CD8-positive, alpha-beta memory T cell (primary cell): ENCODE measurements around the gene DUSP2. TPM values are rescaled to one million over a fixed set of nuclear protein-coding genes. Genes with fewer than 3 reads are reported as not detected.

Experiments used
- CTCF ChIA-PET: fragments of 350-600 bp; sonication (Branson Sonifier 250); formaldehyde crosslinking; loops from one replicate; lab custom pipeline; 2021; ENCODE audit warnings: antibody characterized with exemption; lab: Charles Lee
- POLR2A ChIA-PET: fragments of 350-600 bp; sonication (Branson Sonifier 250); formaldehyde crosslinking; loops from one replicate; lab custom pipeline; 2021; ENCODE audit warnings: antibody characterized with exemption; lab: Charles Lee
- DNase-seq, 5 donors: peaks; one replicate each; pipeline versions ENCODE4 v3.0.0 to v3.0.0-alpha.2; 2020 to 2022; ENCODE audit warnings: mixed read lengths in 1 of 5
- H3K27ac ChIP-seq: one replicate; pipeline ENCODE4 v1.7.0; 2013; ENCODE audit warnings: low read depth, mild to moderate bottlenecking, low read length, moderate library complexity
- H3K27me3 ChIP-seq: 2 replicates; pipeline ENCODE4 v1.7.0; 2013; ENCODE audit warnings: low read length, mild to moderate bottlenecking; ENCODE audit not compliant: insufficient read depth, poor library complexity, severe bottlenecking
- H3K36me3 ChIP-seq: 2 replicates; pipeline ENCODE4 v1.7.0; 2013; ENCODE audit warnings: mild to moderate bottlenecking, low read length, moderate library complexity; ENCODE audit not compliant: insufficient read depth
- H3K4me1 ChIP-seq: 2 replicates; pipeline ENCODE4 v1.7.0; 2013; ENCODE audit warnings: mild to moderate bottlenecking, low read length, moderate library complexity; ENCODE audit not compliant: insufficient read depth
- H3K4me3 ChIP-seq: 2 replicates; pipeline ENCODE4 v1.7.0; 2013; ENCODE audit warnings: mild to moderate bottlenecking, low read length
- H3K9me3 ChIP-seq: 2 replicates; pipeline ENCODE4 v1.7.0; 2013; ENCODE audit warnings: mild to moderate bottlenecking, low read length
- H3K27ac Mint-ChIP-seq, 8 donors: one replicate each; pipeline ENCODE4 v1.8.0; 2020 to 2021; ENCODE audit warnings: mixed read lengths in 8 of 8, mild to moderate bottlenecking in 6 of 8, inconsistent platforms in 3 of 8, moderate library complexity in 3 of 8
- H3K27me3 Mint-ChIP-seq, 2 donors: one replicate each; pipeline ENCODE4 v1.8.0; 2020 to 2021; ENCODE audit warnings: mixed read lengths in 2 of 2, mild to moderate bottlenecking in 1 of 2, moderate library complexity in 1 of 2
- H3K36me3 Mint-ChIP-seq, 3 donors: one replicate each; pipeline ENCODE4 v1.8.0; 2020 to 2021; ENCODE audit warnings: mixed read lengths in 3 of 3, inconsistent platforms in 1 of 3, mild to moderate bottlenecking in 1 of 3
- H3K4me1 Mint-ChIP-seq, 3 donors: one replicate each; pipeline ENCODE4 v1.8.0; 2020 to 2021; ENCODE audit warnings: mixed read lengths in 3 of 3, inconsistent platforms in 1 of 3, mild to moderate bottlenecking in 1 of 3
- H3K4me3 Mint-ChIP-seq, 7 donors: one replicate each; pipeline ENCODE4 v1.8.0; 2020 to 2021; ENCODE audit warnings: mixed read lengths in 7 of 7, mild to moderate bottlenecking in 6 of 7, moderate library complexity in 4 of 7, inconsistent platforms in 2 of 7
- H3K9me3 Mint-ChIP-seq, 5 donors: one replicate each; pipeline ENCODE4 v1.8.0; 2020 to 2022; ENCODE audit warnings: mixed read lengths in 5 of 5, mild to moderate bottlenecking in 3 of 5, moderate library complexity in 2 of 5, inconsistent platforms in 1 of 5
- polyA plus RNA-seq: library from polyadenylated mRNA; unstranded; fragments of 300-500 nt; fragmentation: Illumina TruSeq; gene quantifications from one replicate; pipeline ENCODE4 v1.2.3, GENCODE V29; 2021
- total RNA-seq, 2 experiments: library from RNA; stranded (reverse); gene quantifications; one replicate each; pipeline ENCODE4 v1.2.3, GENCODE V29; 2021

Gene DUSP2
- total and polyA plus RNA-seq, 3 experiments from 2014 or later = 214 to 518 (median 237) TPM

GRCh38 chr2:96139181-96139758, 6.0 kb downstream of the DUSP2 start:
- Mint-ChIP-seq H3K4me1 (peaks cover 37 to 67% (median 41%) of the 10 kb centered on the region in 3 donors), H3K9me3 (peaks cover 0 to 2% (median 0%) of the 10 kb centered on the region in 5 donors), H3K27ac (peak overlapping the region in 5 of 8 donors; percentile 9 to 100 (median 75)), H3K4me3 (peak overlapping the region in 3 of 7 donors; percentile 17 to 54 (median 45)), H3K36me3 (peaks cover 6 to 84% (median 8%) of the 10 kb centered on the region in 3 donors), H3K27me3 (peaks cover 0 to 6% of the 10 kb centered on the region in 2 donors)
- Histone ChIP-seq H3K36me3 (peaks cover 14% of the 10 kb centered on the region), H3K27me3 (no peaks in the 10 kb centered on the region), H3K9me3 (no peaks in the 10 kb centered on the region), H3K4me1 (peaks cover 36% of the 10 kb centered on the region), H3K4me3 (no peak overlapping the region), H3K27ac (no peak overlapping the region)
- ChIA-PET POLR2A (interaction anchor here (1.6 to 3.7 kb wide), 3 partner anchors 10 to 35 kb away, joined by 5 to 37 read pairs (median 8); no protein-coding TSS in a partner anchor), CTCF (interaction anchor here (0.8 to 14.6 kb wide), 28 partner anchors 9 to 415 kb away, joined by 3 to 385 read pairs (median 6); partner anchors contain the start of genes ADRA2B and STARD7)
- peak in 1 of 5 donors; percentile 11 for DNase-seq

- no peak within 1 kb of the TSS for H3K27ac ChIP-seq
- H3K27me3 ChIP-seq = no peaks in the 10 kb centered on the region
- no peaks in the 10 kb centered on the region for H3K9me3 ChIP-seq
- Mint-ChIP-seq H3K9me3 (no peaks in the 10 kb centered on the region), H3K27me3 (peaks cover 0 to 3% of the 10 kb centered on the region in 2 donors), H3K36me3 (peaks cover 4 to 84% (median 4%) of the 10 kb centered on the region in 3 donors), H3K27ac (peak within 1 kb of the TSS; percentile 23 to 100 (median 88)), H3K4me3 (peak within 1 kb of the TSS in 4 of 7 donors; percentile 17 to 61 (median 38)), H3K4me1 (peaks cover 30 to 68% (median 41%) of the 10 kb centered on the region in 3 donors)
- H3K4me3 ChIP-seq = no peak within 1 kb of the TSS
- DNase-seq = peak; percentile 46 to 77 (median 67)
- ChIA-PET POLR2A (interaction anchor here (0.6 to 3.7 kb wide), 5 partner anchors 11 to 69 kb away, joined by 3 to 37 read pairs (median 5); no protein-coding TSS in a partner anchor), CTCF (interaction anchor here (0.8 to 14.6 kb wide), 29 partner anchors 8 to 416 kb away, joined by 3 to 385 read pairs (median 5); partner anchors contain the start of genes ADRA2B and STARD7)
- peaks cover 6% of the 10 kb centered on the region for H3K36me3 ChIP-seq
- H3K4me1 ChIP-seq = peaks cover 32% of the 10 kb centered on the region
Observed at GRCh38 chr2:96138179-96139145, 6.8 kb downstream of the DUSP2 start, which contains the start of gene ASTL. Gene ASTL, minus strand, starts transcription at chr2:96138502. Its CDS starts 66 bp downstream, at chr2:96138436.

- Histone ChIP-seq H3K36me3 (no peaks in the 10 kb centered on the region), H3K27me3 (no peaks in the 10 kb centered on the region), H3K4me3 (no peak overlapping the region), H3K27ac (no peak overlapping the region), H3K9me3 (no peaks in the 10 kb centered on the region), H3K4me1 (peaks cover 23% of the 10 kb centered on the region)
- H3K36me3 Mint-ChIP-seq = peaks cover 0 to 84% (median 0%) of the 10 kb centered on the region in 3 donors
- no peaks in the 10 kb centered on the region for H3K9me3 Mint-ChIP-seq
- ChIA-PET POLR2A (interaction anchor here (0.5 to 3.7 kb wide), 5 partner anchors 11 to 37 kb away, joined by 3 to 37 read pairs (median 5); no protein-coding TSS in a partner anchor), CTCF (interaction anchor here (1.3 to 14.6 kb wide), 15 partner anchors 10 to 145 kb away, joined by 3 to 385 read pairs (median 9); partner anchors contain the start of gene ADRA2B)
- peak in 1 of 5 donors; percentile 18 for DNase-seq
- H3K27me3 Mint-ChIP-seq = peaks cover 0 to 3% of the 10 kb centered on the region in 2 donors
- H3K27ac Mint-ChIP-seq = peak overlapping the region; percentile 23 to 100 (median 88)
- H3K4me3 Mint-ChIP-seq = peak overlapping the region in 1 of 7 donors; percentile 19
- H3K4me1 Mint-ChIP-seq = peaks cover 22 to 65% (median 32%) of the 10 kb centered on the region in 3 donors
Observed at GRCh38 chr2:96137321-96138178, 7.7 kb downstream of the DUSP2 start.

GRCh38 chr2:96136129-96136720, 9.0 kb downstream of the DUSP2 start:
- H3K9me3 Mint-ChIP-seq = no peaks in the 10 kb centered on the region
- POLR2A ChIA-PET = interaction anchor here (3.7 kb wide), 1 partner anchor 38 kb away, joined by 37 read pairs; no protein-coding TSS in a partner anchor
- H3K27ac Mint-ChIP-seq = peak overlapping the region in 3 of 8 donors; percentile 23 to 75 (median 75)

GRCh38 chr2:96135621-96136020, 9.6 kb downstream of the DUSP2 start:
- Histone ChIP-seq H3K27ac (no peak overlapping the region), H3K27me3 (no peaks in the 10 kb centered on the region), H3K4me3 (no peak overlapping the region), H3K9me3 (no peaks in the 10 kb centered on the region), H3K36me3 (no peaks in the 10 kb centered on the region), H3K4me1 (peaks cover 18% of the 10 kb centered on the region)
- CTCF ChIA-PET = interaction anchor here (1.8 to 14.6 kb wide), 2 partner anchors 37 to 113 kb away, joined by 4 to 385 read pairs; no protein-coding TSS in a partner anchor
- peak in 1 of 5 donors; percentile 11 for DNase-seq
- H3K27ac Mint-ChIP-seq = peak overlapping the region in 4 of 8 donors; percentile 22 to 75 (median 70)
- H3K4me3 Mint-ChIP-seq = no peak overlapping the region
- POLR2A ChIA-PET = no interaction called here
- H3K4me1 Mint-ChIP-seq = peaks cover 20 to 66% (median 31%) of the 10 kb centered on the region in 3 donors
- H3K9me3 Mint-ChIP-seq = no peaks in the 10 kb centered on the region
- peaks cover 0 to 3% of the 10 kb centered on the region in 2 donors for H3K27me3 Mint-ChIP-seq
- peaks cover 0 to 87% (median 2%) of the 10 kb centered on the region in 3 donors for H3K36me3 Mint-ChIP-seq

More at GRCh38 chr2:96136129-96136720, 9.0 kb downstream of the DUSP2 start:
- peaks cover 16 to 64% (median 27%) of the 10 kb centered on the region in 3 donors for H3K4me1 Mint-ChIP-seq
- peaks cover 0 to 85% (median 0%) of the 10 kb centered on the region in 3 donors for H3K36me3 Mint-ChIP-seq
- Histone ChIP-seq H3K36me3 (no peaks in the 10 kb centered on the region), H3K9me3 (no peaks in the 10 kb centered on the region), H3K27me3 (no peaks in the 10 kb centered on the region), H3K4me1 (peaks cover 18% of the 10 kb centered on the region), H3K4me3 (no peak overlapping the region), H3K27ac (no peak overlapping the region)
- CTCF ChIA-PET = interaction anchor here (1.8 to 14.6 kb wide), 3 partner anchors 18 to 114 kb away, joined by 4 to 385 read pairs (median 29); partner anchors contain the start of gene ADRA2B
- DNase-seq = peak in 1 of 5 donors; percentile 12
- peaks cover 0 to 3% of the 10 kb centered on the region in 2 donors for H3K27me3 Mint-ChIP-seq
- H3K4me3 Mint-ChIP-seq = peak overlapping the region in 1 of 7 donors; percentile 59

- H3K27me3 Mint-ChIP-seq = peaks cover 0 to 3% of the 10 kb centered on the region in 2 donors
- ChIA-PET CTCF (interaction anchor here (14.6 kb wide), 1 partner anchor 37 kb away, joined by 385 read pairs; no protein-coding TSS in a partner anchor), POLR2A (no interaction called here)
- no peaks in the 10 kb centered on the region for H3K36me3 ChIP-seq
- no peak overlapping the region for H3K27ac ChIP-seq
- peak overlapping the region in 1 of 7 donors; percentile 4 for H3K4me3 Mint-ChIP-seq
- no peaks in the 10 kb centered on the region for H3K27me3 ChIP-seq
- H3K27ac Mint-ChIP-seq = peak overlapping the region in 4 of 8 donors; percentile 11 to 75 (median 18)
- peak in 1 of 5 donors; percentile 12 for DNase-seq
- H3K9me3 ChIP-seq = no peaks in the 10 kb centered on the region
- no peaks in the 10 kb centered on the region for H3K9me3 Mint-ChIP-seq
- peaks cover 24 to 66% (median 36%) of the 10 kb centered on the region in 3 donors for H3K4me1 Mint-ChIP-seq
- H3K4me3 ChIP-seq = no peak overlapping the region
- peaks cover 18% of the 10 kb centered on the region for H3K4me1 ChIP-seq
- peaks cover 0 to 87% (median 2%) of the 10 kb centered on the region in 3 donors for H3K36me3 Mint-ChIP-seq
Observed at GRCh38 chr2:96135171-96135570, 10.1 kb downstream of the DUSP2 start.
